Kidney (tissue), 14 donors: ENCODE measurements around the gene GOLGA6D. TPM values are rescaled to one million over a fixed set of nuclear protein-coding genes. Genes with fewer than 3 reads are reported as not detected.
"Not testable (repeated sequence)": the region's sequence is repeated elsewhere in the genome, so short reads cannot be mapped to it uniquely, and the experiment has no call there.

Experiments
- DNase-seq, 5 donors: peaks; one replicate each; pipeline ENCODE4 v3.0.0-alpha.2; 2013 to 2020
- FAIRE-seq: peaks from 2 replicates; lab custom pipeline; 2012; peaks lifted over from hg19 to GRCh38; lab: Jason Lieb, UNC
- H3K27ac ChIP-seq, 2 donors: one replicate each; pipeline ENCODE4 v1.7.0; 2013; ENCODE audit warnings: low read depth in 2 of 2, low read length in 2 of 2, inconsistent platforms in 1 of 2
- H3K27me3 ChIP-seq: one replicate; pipeline ENCODE4 v1.7.1; 2013; ENCODE audit warnings: low read length, inconsistent platforms; ENCODE audit not compliant: control insufficient read depth, insufficient read depth
- H3K36me3 ChIP-seq, 3 donors: one replicate each; pipeline versions ENCODE4 v1.7.0 to v1.7.1; 2013; ENCODE audit warnings: low read length in 3 of 3, control low read depth in 1 of 3, inconsistent platforms in 1 of 3; ENCODE audit not compliant: insufficient read depth in 3 of 3, control insufficient read depth in 2 of 3
- H3K4me1 ChIP-seq, 3 donors: one replicate each; pipeline versions ENCODE4 v1.7.0 to v1.7.1; 2013; ENCODE audit warnings: low read length in 3 of 3, inconsistent platforms in 1 of 3, low read depth in 1 of 3; ENCODE audit not compliant: control insufficient read depth in 2 of 3, insufficient read depth in 2 of 3
- H3K4me3 ChIP-seq, 3 donors: one replicate each; pipeline versions ENCODE4 v1.7.0 to v1.8.1; 2013; ENCODE audit warnings: low read length in 3 of 3, control low read depth in 1 of 3, inconsistent platforms in 1 of 3
- H3K9ac ChIP-seq, 3 donors: one replicate each; pipeline versions ENCODE4 v1.7.0 to v1.7.1; 2013; ENCODE audit warnings: low read length in 3 of 3, control low read depth in 1 of 3, inconsistent platforms in 1 of 3
- H3K9me3 ChIP-seq, 3 donors: one replicate each; pipeline versions ENCODE4 v1.7.0 to v1.7.1; 2013; ENCODE audit warnings: low read length in 3 of 3, control low read depth in 1 of 3, inconsistent platforms in 1 of 3; ENCODE audit not compliant: control insufficient read depth in 2 of 3, insufficient read depth in 1 of 3
- CTCF ChIP-seq: IDR thresholded peaks from 3 replicates; pipeline ENCODE4 v1.5.1; 2012; ENCODE audit warnings: mild to moderate bottlenecking, moderate library complexity, borderline replicate concordance; ENCODE audit not compliant: insufficient read depth; ENCODE audit errors: extremely low read depth
- intact Hi-C: fragments of 100-400 bp; cut with DNase I; formaldehyde crosslinking; loops from one replicate; pipeline ENCODE4 v1.11.1; 2022
- polyA plus RNA-seq: library from polyadenylated mRNA; stranded (reverse); fragments of 350-450 nt; fragmentation: Illumina TruSeq; extraction: RNeasy Lipid Tissue Mini Kit (QIAGEN cat#74804); gene quantifications from one replicate; pipeline ENCODE4 v1.2.3, GENCODE V29; 2014; ENCODE audit warnings: low read depth, low replicate concordance; ENCODE audit not compliant: insufficient read depth
- total RNA-seq: library from RNA; stranded (reverse); fragmentation: NEBNext Ultra II Directional; extraction: Animal tissue kit (Norgen Biotek cat#: 25700); gene quantifications from one replicate; pipeline ENCODE4 v1.2.1, GENCODE V29; 2021
- donor health status: control.
- donor health status: control.
- donor health status: control.
- donor health status: control.
- donor health status: control.
- donor health status: DM: yes; HTN: yes; CAD: no.
- donor health status: Normal renal cell carcinoma (clear cell type).

The GOLGA6D gene
- total and polyA plus RNA-seq, 2 donors from 2014 or later = not detected

GRCh38 chr15:75258620-75259343, 23.9 kb upstream of the GOLGA6D start:
- H3K27ac ChIP-seq, H3K9me3 ChIP-seq, H3K36me3 ChIP-seq, intact Hi-C loops, FAIRE-seq, H3K4me1 ChIP-seq, H3K27me3 ChIP-seq, H3K4me3 ChIP-seq, H3K9ac ChIP-seq: not testable (repeated sequence)
- DNase-seq = peak in 1 of 5 donors; percentile 50

- H3K9me3 ChIP-seq, intact Hi-C loops, H3K9ac ChIP-seq, DNase-seq, H3K4me3 ChIP-seq, H3K27ac ChIP-seq, H3K27me3 ChIP-seq, H3K4me1 ChIP-seq, FAIRE-seq, H3K36me3 ChIP-seq: not testable (repeated sequence)
Measured at GRCh38 chr15:75259873-75260272, 22.8 kb upstream of the GOLGA6D start.

GRCh38 chr15:75273751-75274359, 8.8 kb upstream of the GOLGA6D start:
- DNase-seq, H3K27ac ChIP-seq, intact Hi-C loops, H3K27me3 ChIP-seq, H3K36me3 ChIP-seq, H3K4me1 ChIP-seq, H3K9me3 ChIP-seq, H3K4me3 ChIP-seq, FAIRE-seq, H3K9ac ChIP-seq: not testable (repeated sequence)

- intact Hi-C loops, H3K27ac ChIP-seq, H3K36me3 ChIP-seq, FAIRE-seq, H3K9me3 ChIP-seq, H3K4me3 ChIP-seq, H3K27me3 ChIP-seq, H3K4me1 ChIP-seq, H3K9ac ChIP-seq: not testable (repeated sequence)
- peak in 4 of 5 donors; percentile 2 to 79 (median 42) for DNase-seq
- TF ChIP-seq CTCF = peak; percentile 54
Measured at GRCh38 chr15:75274509-75275107, 8.0 kb upstream of the GOLGA6D start.

GRCh38 chr15:75275617-75276016, 7.0 kb upstream of the GOLGA6D start:
- H3K9ac ChIP-seq, H3K27ac ChIP-seq, FAIRE-seq, H3K4me3 ChIP-seq, H3K27me3 ChIP-seq, H3K36me3 ChIP-seq, intact Hi-C loops, H3K4me1 ChIP-seq, H3K9me3 ChIP-seq: not testable (repeated sequence)
- DNase-seq = peak in 2 of 5 donors; percentile 26 to 27

GRCh38 chr15:75278497-75278896, 4.1 kb upstream of the GOLGA6D start:
- H3K9ac ChIP-seq, H3K4me1 ChIP-seq, FAIRE-seq, H3K27ac ChIP-seq, H3K27me3 ChIP-seq, H3K9me3 ChIP-seq, H3K4me3 ChIP-seq, DNase-seq, H3K36me3 ChIP-seq, intact Hi-C loops: not testable (repeated sequence)

- H3K27me3 ChIP-seq, FAIRE-seq, H3K4me3 ChIP-seq, H3K36me3 ChIP-seq, H3K9ac ChIP-seq, DNase-seq, intact Hi-C loops, H3K9me3 ChIP-seq, H3K27ac ChIP-seq, H3K4me1 ChIP-seq: not testable (repeated sequence)
Measured at GRCh38 chr15:75284152-75284551, 1.5 kb downstream of the GOLGA6D start.
